ENCODE data around the gene SPDYE6.
"Not testable (repeated sequence)": the region's sequence is repeated elsewhere in the genome, so short reads cannot be mapped to it uniquely, and the experiment has no call there.

SPDYE6 gene

DNA sequence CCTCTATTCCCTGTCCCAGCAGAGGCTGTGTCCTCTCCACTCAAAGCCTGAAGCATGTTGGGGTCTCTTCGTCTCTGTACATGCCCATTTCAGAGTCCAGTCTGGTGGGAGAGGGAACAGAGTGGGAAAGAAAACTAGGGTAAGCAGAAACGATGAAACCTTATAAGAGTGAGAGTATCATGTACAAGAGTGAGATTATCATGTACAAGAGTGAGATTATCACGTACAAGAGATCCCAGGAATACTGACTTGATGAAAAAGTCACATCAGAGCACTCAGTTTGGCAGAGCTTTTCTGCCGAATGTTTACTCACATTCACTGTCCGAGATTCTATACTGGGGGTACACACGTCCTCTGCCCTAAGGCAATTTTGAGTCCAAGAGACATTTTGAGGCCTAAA is at the start of gene SPDYE6:
Gene SPDYE6 (minus strand): TSS at position 101 of the 400 bp plus-strand sequence. CDS start 421 bp downstream, outside the sequence.
- DNase-seq = not testable (repeated sequence)

- DNase-seq = not testable (repeated sequence)
Observed at GRCh38 chr7:102404862-102405188, 48.6 kb upstream of the SPDYE6 start.

GRCh38 chr7:102404005-102404861 is 48.0 kb upstream of the SPDYE6 start:
- no peak for DNase-seq

DNA sequence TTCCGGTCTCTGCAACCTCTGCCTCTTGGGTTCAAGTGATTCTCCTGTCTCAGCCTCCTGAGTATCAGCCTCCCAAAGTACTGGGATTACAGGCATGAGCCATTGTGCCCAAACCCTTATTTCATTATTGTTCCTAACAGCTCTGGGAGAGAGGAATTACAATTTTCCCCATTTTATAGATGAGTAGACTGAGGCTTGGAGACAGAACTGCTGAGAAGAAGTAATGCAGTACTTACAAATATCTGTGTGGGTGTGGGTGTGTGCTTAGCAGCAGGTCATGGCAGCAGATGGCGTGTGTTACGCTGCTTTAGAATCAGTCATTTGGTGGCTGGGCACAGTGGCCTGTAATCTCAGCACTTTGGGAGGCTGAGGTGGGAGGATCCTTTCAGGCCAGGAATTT is 47.3 kb upstream of the SPDYE6 start:
- DNase-seq = no peak

- no peak for DNase-seq
Observed at GRCh38 chr7:102400360-102400759, 44.1 kb upstream of the SPDYE6 start.

GRCh38 chr7:102398543-102398942 is 42.3 kb upstream of the SPDYE6 start:
- no peak for DNase-seq

DNA sequence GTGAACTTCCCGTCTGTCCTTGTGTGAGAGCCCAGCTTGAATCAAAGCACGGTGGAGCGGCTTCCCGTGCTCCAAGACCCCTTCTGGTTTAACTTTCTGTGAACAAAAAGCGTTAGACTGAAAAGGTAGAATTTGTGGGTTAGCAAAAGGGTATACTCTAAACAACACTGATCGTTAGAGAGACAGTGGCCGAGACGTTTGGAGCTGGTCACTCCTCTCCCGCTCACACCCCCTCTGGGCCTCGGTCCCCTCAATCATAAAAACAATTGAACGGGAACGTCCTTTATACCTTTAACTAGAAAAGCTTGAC is 40.4 kb upstream of the SPDYE6 start:
- DNase-seq = no peak

- DNase-seq = peak; percentile 73
Observed at GRCh38 chr7:102395873-102396709, 39.8 kb upstream of the SPDYE6 start, which contains the start of gene PRKRIP1. TSS of gene PRKRIP1 (plus strand) at chr7:102396363. CDS start at chr7:102396412, 49 bp downstream.

DNA sequence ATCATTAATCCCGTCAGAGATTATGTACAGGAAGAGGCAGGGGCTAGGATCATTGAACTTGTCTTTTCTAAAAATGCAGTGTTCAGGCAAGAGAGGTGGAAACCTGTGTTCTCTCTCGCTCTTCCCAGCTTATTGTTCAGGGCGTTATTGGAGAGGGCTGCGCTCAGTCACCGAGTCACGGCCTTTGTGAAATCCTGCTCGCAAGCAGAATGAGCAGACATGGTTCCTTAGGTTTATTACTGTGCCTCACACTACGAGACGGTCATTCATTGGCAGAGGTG is 39.3 kb upstream of the SPDYE6 start:
- no peak for DNase-seq

GRCh38 chr7:102393467-102393866 is 37.2 kb upstream of the SPDYE6 start:
- no peak for DNase-seq

- DNase-seq = no peak
Observed at GRCh38 chr7:102392330-102392729, 36.1 kb upstream of the SPDYE6 start.

- peak; percentile 47 for DNase-seq
Observed at GRCh38 chr7:102390697-102391484, 34.6 kb upstream of the SPDYE6 start.

DNA sequence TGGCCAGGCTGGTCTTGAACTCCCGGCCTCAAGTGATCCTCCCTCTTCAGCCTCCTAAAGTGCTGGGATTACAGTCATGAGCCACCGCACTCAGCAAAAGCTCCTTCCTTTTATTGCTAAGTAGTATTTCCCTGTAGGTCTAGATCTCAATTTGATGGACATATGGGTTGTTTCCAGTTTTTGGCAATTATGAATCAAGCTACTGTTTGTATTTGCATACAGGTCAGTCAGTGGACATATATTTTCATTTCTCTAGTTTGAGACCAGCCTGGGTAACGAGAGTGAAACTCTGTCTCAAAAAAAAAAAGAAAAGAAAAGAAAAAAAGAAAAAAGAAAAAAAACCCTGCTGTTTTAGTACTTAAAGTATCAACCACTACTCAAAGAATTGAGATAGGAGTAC is 33.6 kb upstream of the SPDYE6 start:
- no peak for DNase-seq

GRCh38 chr7:102387064-102387463 is 30.8 kb upstream of the SPDYE6 start:
- no peak for DNase-seq

DNA sequence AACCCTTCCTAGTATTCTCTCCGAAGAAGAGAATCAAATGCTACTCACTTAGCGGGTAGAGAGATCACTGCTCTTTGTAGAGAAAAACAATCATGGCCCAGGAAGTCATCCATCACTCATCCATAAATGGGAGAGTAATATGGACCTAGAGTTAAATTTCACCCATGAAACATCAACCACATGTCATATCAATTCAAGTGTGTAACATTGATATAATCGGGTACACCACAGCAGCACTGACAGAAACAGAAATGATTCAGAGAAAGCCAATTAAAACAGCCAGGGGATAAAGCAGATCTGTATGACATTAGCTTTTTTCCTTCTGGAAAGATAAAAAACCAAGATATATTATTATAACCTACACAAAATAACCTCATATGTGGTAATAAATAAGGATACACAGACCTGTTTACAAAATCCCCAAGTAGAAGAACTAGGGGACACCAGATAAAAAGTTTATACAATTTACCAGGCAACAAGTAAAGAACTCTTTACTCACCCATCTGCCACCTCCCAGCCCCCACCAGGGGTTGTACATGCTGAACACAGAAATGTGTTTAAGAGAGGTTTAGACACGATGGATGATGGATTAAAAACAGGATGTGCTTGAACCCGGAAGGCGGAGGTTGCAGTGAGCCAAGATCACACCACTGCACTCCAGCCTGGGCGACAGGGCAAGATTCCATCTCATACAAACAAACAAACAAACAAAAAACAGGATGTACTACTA is 25.6 kb upstream of the SPDYE6 start:
- DNase-seq = not testable (repeated sequence)

DNA sequence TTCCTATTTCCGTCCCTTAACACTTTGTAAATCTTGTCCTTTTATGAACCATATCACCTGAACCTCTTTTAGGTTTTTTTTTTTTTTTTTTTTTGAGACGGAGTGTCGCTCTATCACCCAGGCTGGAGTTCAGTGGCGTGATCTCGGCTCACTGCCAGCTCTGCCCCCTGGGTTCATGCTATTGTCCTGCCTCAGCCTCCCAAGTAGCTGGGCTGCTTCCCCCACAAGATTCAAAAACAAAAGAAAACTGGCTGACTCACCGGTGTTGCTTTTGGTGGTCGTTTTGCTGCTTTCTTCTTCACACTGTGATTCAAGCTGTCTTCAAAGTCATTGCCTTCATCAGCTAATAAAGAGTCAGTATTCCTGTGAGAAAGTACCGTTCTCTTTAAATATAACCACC is 24.6 kb upstream of the SPDYE6 start:
- DNase-seq = not testable (repeated sequence)

DNA sequence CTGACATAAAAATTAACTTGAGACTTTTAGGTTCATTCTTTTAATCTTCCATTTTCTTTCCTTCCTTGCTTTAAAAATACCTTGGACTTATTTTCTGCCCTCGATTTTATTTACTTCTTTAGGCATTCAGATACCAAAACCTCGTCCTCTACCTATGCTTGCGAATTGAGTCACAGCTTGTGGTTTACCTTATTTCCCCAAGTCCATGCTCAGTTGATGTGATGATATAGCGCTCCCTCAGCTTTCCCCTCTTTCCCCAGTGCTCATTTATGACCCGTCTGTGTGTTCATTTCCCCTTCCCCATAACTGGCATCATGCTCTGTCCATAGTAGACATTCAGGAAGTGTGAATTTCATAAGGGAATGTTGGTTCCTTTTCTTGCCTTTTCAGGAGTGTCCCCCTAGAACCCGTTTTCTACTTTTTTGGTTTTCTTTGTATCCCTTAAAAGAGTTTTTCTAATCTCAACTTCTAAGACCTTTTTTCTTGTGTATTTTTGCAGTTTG is 20.8 kb upstream of the SPDYE6 start:
- DNase-seq = no peak

- not testable (repeated sequence) for DNase-seq
Observed at GRCh38 chr7:102372796-102373195, 16.6 kb upstream of the SPDYE6 start.

DNA sequence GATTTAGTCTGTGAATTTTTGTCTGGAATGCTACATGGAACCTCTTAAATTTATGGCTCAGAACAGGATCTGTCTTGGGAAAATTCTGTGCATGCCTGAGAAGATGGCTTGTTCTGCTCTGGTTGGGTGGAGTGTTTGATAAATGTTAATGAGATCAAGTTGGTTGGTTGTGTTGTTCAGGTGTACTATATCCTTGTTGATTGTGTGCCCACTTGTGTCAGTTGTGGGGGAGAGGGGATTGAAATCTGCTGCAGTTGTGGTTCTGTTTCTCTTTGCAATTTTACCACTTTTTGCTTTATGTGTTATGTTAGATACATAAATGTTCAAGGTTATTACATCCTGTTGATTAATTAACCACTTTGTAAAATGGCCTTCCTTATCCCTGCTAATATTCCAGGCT is 13.8 kb upstream of the SPDYE6 start:
- not testable (repeated sequence) for DNase-seq

- DNase-seq = not testable (repeated sequence)
Observed at GRCh38 chr7:102365390-102365789, 9.1 kb upstream of the SPDYE6 start.

- DNase-seq = not testable (repeated sequence)
Observed at GRCh38 chr7:102364394-102364886, 8.2 kb upstream of the SPDYE6 start.
